Esophagus squamous epithelium (tissue), 5 donors: ENCODE results near the gene PIGX. TPM values are rescaled to one million over a fixed set of nuclear protein-coding genes. Genes with fewer than 3 reads are reported as not detected.

Experiments
- DNase-seq: peaks from one replicate; lab custom pipeline; 2025; lab: John Stamatoyannopoulos, UW
- H3K27ac ChIP-seq, 4 donors: fragments of 200-600 bp; sonication (generic); one replicate each; pipeline ENCODE4 v1.5.1; 2016 to 2019; ENCODE audit warnings: mild to moderate bottlenecking in 1 of 4
- H3K27me3 ChIP-seq, 4 donors: fragments of 200-600 bp; sonication (generic); 1 replicate in 3 of 4; 2 replicates in 1 of 4; pipeline versions ENCODE4 v1.5.1 to v1.6.0; 2017 to 2021; ENCODE audit warnings: antibody characterized with exemption in 1 of 4
- H3K36me3 ChIP-seq, 3 donors: fragments of 200-600 bp; sonication (generic); one replicate each; pipeline ENCODE4 v1.5.1; 2016 to 2019
- H3K4me1 ChIP-seq, 3 donors: fragments of 200-600 bp; sonication (generic); one replicate each; pipeline ENCODE4 v1.5.1; 2017 to 2019
- H3K4me3 ChIP-seq, 4 donors: fragments of 200-600 bp; sonication (generic); 1 replicate in 3 of 4; 2 replicates in 1 of 4; pipeline ENCODE4 v1.5.1; 2016 to 2019; ENCODE audit warnings: mild to moderate bottlenecking in 2 of 4, moderate library complexity in 1 of 4
- H3K9me3 ChIP-seq, 3 donors: fragments of 200-600 bp; sonication (generic); one replicate each; pipeline ENCODE4 v1.5.1; 2016 to 2019
- POLR2A ChIP-seq, 4 donors: fragments of 450-650 bp; IDR thresholded peaks; one replicate each; pipeline ENCODE4 v1.6.1; 2017; ENCODE audit warnings: antibody characterized with exemption in 4 of 4, mild to moderate bottlenecking in 4 of 4, moderate library complexity in 3 of 4
- WGBS, 2 donors: methylation state at CpG; one replicate each; pipeline ENCODE4 v1.1.5; 2018; 5-methylcytosine and 5-hydroxymethylcytosine counted together
- intact Hi-C: fragments of 100-400 bp; cut with DNase I; formaldehyde crosslinking; loops from one replicate; pipeline ENCODE4 v1.15.0; 2022
- total RNA-seq, 4 donors: library from RNA; depleted of rRNA; stranded (reverse); fragments of >200 nt; gene quantifications; one replicate each; pipeline ENCODE4 v1.1.0, GENCODE V29; 2016
- TF ChIP-seq, protein P1 (sequence below), 6 experiments: fragments of 450-650 bp in 4 of 6; fragments of 200-600 bp in 2 of 6; sonication (generic) in 2 of 6; IDR thresholded peaks; one replicate each; pipeline ENCODE4 v1.5.1; 2016 to 2019; ENCODE audit warnings: antibody characterized with exemption in 6 of 6, mild to moderate bottlenecking in 4 of 6, moderate library complexity in 4 of 6
- donor health status: DM: yes; HTN: yes; CAD: no.

PIGX gene
- total RNA-seq, 4 donors from 2014 or later = 19.5 to 58.6 (median 21.6) TPM

DNA sequence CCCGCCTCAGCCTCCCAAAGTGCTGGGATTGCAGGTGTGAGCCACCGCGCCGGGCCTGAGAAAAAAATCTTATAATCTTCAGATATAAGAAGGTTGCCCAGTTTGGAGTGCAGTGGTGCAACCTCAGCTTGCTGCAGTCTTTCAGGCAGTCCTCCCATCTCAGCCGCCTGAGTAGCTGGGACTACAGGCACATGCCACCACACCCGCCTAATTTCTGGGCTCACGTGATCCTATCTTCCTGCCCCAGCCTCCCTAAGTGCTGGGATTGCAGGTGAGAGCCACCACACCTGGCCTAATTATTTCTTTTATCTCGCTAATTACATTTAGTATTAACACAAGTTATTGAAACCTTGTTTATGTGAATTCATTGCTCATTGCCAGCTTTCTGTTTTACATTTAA, 41.0 kb downstream of the PIGX start:
- WGBS, 2 donors = 95 to 96% methylated on average over 7 to 8 of the region's 8 CpGs
- Histone ChIP-seq H3K27me3 (no peaks in the 10 kb centered on the region), H3K27ac (no peak overlapping the region), H3K9me3 (peaks cover 0 to 22% (median 18%) of the 10 kb centered on the region in 3 donors), H3K4me3 (no peak overlapping the region), H3K36me3 (peaks cover 0 to 68% (median 0%) of the 10 kb centered on the region in 3 donors), H3K4me1 (no peaks in the 10 kb centered on the region)
- DNase-seq = no peak
- intact Hi-C loops = no loop called here
- no peak for TF ChIP-seq POLR2A (IDR thresholded peaks at IDR 0.05)
- TF ChIP-seq, protein P1, sequence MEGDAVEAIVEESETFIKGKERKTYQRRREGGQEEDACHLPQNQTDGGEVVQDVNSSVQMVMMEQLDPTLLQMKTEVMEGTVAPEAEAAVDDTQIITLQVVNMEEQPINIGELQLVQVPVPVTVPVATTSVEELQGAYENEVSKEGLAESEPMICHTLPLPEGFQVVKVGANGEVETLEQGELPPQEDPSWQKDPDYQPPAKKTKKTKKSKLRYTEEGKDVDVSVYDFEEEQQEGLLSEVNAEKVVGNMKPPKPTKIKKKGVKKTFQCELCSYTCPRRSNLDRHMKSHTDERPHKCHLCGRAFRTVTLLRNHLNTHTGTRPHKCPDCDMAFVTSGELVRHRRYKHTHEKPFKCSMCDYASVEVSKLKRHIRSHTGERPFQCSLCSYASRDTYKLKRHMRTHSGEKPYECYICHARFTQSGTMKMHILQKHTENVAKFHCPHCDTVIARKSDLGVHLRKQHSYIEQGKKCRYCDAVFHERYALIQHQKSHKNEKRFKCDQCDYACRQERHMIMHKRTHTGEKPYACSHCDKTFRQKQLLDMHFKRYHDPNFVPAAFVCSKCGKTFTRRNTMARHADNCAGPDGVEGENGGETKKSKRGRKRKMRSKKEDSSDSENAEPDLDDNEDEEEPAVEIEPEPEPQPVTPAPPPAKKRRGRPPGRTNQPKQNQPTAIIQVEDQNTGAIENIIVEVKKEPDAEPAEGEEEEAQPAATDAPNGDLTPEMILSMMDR (IDR thresholded peaks at IDR 0.05) = no peak

DNA sequence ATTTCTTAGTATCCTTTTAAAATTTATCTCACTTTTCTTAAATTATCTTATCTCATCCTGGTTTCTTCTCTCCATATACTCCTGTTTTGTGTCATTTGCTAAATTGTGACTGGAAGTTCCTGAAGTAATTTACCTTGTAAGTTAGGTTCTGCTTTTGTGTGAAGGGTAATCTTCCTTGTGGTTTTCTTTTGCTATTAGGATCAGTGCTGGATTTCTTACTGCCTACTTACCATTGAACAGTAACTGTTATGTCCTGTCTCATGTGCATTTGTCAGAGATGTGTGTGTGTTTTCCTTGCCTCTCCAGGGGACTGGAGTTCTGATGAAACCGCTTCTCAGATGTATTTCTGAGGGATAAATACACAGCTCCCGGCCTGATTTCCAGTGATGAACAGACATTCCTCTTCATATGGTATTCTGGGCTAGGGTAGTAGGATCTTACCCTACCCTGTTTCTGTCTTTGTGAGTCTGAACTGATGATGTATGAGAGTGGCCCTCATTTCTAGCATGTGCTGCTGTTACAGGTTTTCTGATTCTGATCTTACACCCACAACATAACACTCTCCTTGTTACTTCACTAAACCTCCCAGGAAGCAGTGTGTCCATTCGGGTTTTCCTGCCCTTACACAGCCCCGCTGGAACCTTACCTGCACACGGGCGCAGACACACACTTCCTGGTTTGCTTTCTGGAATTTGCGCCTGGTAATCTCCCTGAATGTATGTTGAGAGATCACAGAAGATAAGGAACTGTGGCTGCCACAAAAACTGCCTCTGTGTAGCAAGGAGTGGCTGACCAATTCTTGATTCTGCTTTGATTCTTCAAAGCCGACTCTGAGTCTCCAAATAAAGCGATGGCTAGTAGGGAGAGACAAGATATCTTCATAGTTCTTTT, 42.2 kb downstream of the PIGX start:
- H3K9me3 ChIP-seq = peaks cover 0 to 22% (median 18%) of the 10 kb centered on the region in 3 donors
- no peaks in the 10 kb centered on the region for H3K27me3 ChIP-seq
- TF ChIP-seq, protein P1 (IDR thresholded peaks at IDR 0.05) = no peak
- no peak for TF ChIP-seq POLR2A (IDR thresholded peaks at IDR 0.05)
- H3K4me3 ChIP-seq = no peak overlapping the region
- no peaks in the 10 kb centered on the region for H3K4me1 ChIP-seq
- DNase-seq = no peak
- intact Hi-C loops = no loop called here
- peaks cover 0 to 56% (median 0%) of the 10 kb centered on the region in 3 donors for H3K36me3 ChIP-seq
- 75 to 77% methylated on average over 9 of the region's 9 CpGs for WGBS, 2 donors
- H3K27ac ChIP-seq = no peak overlapping the region

DNA sequence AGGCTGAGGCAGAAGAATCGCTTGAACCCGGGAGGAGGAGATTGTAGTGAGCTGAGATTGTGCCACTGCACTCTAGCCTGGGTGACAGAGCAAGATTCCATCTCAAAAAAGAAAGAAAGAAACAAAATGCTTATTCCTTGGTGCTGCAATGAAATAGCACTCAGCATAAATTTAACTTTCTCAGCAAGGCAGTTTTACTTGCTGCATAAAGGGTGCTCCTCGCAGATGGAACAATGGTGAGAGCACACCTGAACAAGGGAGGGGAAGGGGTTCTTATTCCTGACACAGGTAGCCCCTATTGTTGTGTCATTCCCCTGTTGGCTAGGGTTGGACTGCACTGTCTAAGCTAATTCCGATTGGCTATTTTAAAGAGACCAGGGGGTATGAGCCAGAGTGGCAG, 44.6 kb downstream of the PIGX start:
- H3K27ac ChIP-seq = no peak overlapping the region
- WGBS, 2 donors = 80 to 94% methylated on average over 4 of the region's 4 CpGs
- intact Hi-C loops = no loop called here
- DNase-seq = no peak
- peaks cover 0 to 55% (median 0%) of the 10 kb centered on the region in 3 donors for H3K36me3 ChIP-seq
- H3K27me3 ChIP-seq = no peaks in the 10 kb centered on the region
- H3K9me3 ChIP-seq = peaks cover 0 to 22% (median 18%) of the 10 kb centered on the region in 3 donors
- no peak for TF ChIP-seq POLR2A (IDR thresholded peaks at IDR 0.05)
- TF ChIP-seq, protein P1 (IDR thresholded peaks at IDR 0.05) = no peak
- no peak overlapping the region for H3K4me3 ChIP-seq
- no peaks in the 10 kb centered on the region for H3K4me1 ChIP-seq

DNA sequence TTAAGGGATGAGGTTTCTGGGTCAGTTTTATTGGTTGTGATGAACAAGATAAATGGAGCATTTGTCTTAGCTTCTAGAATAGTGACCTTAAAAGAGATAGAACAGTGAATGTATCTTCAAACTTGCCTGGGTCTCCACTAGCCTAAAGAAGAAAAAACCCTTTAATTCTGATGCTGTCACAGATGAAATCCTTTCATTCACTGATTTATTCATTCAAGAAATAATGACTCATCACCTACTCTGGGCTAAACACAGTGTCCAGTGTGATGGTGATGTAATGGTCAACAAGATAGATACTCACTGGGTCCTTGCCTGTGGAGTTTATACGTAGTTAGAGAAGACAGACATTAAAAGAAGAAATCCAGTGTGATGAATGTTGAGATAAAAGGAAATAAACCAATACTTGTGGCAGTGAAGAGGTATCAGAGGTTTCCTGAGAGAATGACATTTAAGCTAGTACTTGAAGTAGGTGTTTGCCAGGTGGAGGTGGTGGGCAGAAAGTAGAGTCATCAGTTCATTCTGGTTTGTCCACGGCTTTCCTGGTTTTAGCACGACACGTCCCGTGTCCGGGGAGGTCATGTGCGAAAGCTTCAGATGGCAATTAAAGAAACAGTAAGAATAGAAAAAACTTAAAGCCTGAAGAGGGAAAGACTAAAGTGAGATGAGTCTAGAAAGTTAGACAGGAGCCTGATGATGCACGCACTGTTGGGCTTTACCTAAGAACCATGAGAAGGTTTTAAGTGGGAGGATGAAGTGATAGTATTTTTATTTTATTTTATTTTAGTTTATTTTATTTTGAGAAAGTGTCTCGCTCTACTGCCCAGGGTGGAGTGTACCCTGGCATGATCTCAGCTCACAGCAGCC, 45.9 kb downstream of the PIGX start:
- WGBS, 2 donors = 82 to 83% methylated on average over 9 of the region's 9 CpGs
- Histone ChIP-seq H3K36me3 (peaks cover 0 to 43% (median 0%) of the 10 kb centered on the region in 3 donors), H3K27me3 (no peaks in the 10 kb centered on the region), H3K4me3 (no peak overlapping the region), H3K9me3 (peaks cover 0 to 22% (median 18%) of the 10 kb centered on the region in 3 donors), H3K27ac (no peak overlapping the region), H3K4me1 (no peaks in the 10 kb centered on the region)
- intact Hi-C loops = no loop called here
- TF ChIP-seq POLR2A (IDR thresholded peaks at IDR 0.05) = no peak
- TF ChIP-seq, protein P1 (IDR thresholded peaks at IDR 0.05) = no peak
- no peak for DNase-seq
